Measurements from ENCODE around the gene CSN1S1. TPM values are rescaled to one million over a fixed set of nuclear protein-coding genes. Genes with fewer than 3 reads are reported as not detected.
"Not testable (repeated sequence)": the region's sequence is repeated elsewhere in the genome, so short reads cannot be mapped to it uniquely, and the experiment has no call there.

CSN1S1 gene
- total and polyA plus RNA-seq, 2 donors (not counting 1 experiment from before 2014, with no cell fraction given), result not detected

- H3K4me3 ChIP-seq (ENCODE audit: control extremely low read depth in 1 of 5, extremely low read depth in 1 of 5, insufficient read depth in 1 of 5, low read depth in 2 of 5, low read length in 4 of 5), result no peak overlapping the region
- ATAC-seq (ENCODE audit: low read depth) (no peak), DNase-seq (no peak)
- H3K9me3 Mint-ChIP-seq (ENCODE audit: insufficient read depth), result no peaks in the 10 kb centered on the region
- H3K27ac ChIP-seq (ENCODE audit: low read length in 2 of 2), result no peak overlapping the region
- no peak for TF ChIP-seq EZH2 (IDR thresholded peaks at IDR 0.05; ENCODE audit: borderline replicate concordance, insufficient read depth, low read depth, low read length, poor library complexity, severe bottlenecking)
- TF ChIP-seq CTCF (IDR thresholded peaks at IDR 0.05), result no peak
- no peaks in the 10 kb centered on the region for H4K20me1 ChIP-seq (ENCODE audit: control insufficient read depth, insufficient read depth, low read length, poor library complexity, severe bottlenecking)
- no peak overlapping the region for H2AFZ ChIP-seq (ENCODE audit: insufficient read depth, low read depth, low read length, poor library complexity, severe bottlenecking)
- ChIA-PET CTCF (no interaction called here), POLR2A (no interaction called here)
- H3K9me3 ChIP-seq (ENCODE audit: control extremely low read depth in 1 of 3, control insufficient read depth in 2 of 3, insufficient read depth in 1 of 3, low read length in 2 of 3), result no peaks in the 10 kb centered on the region
- no peaks in the 10 kb centered on the region for H3K36me3 ChIP-seq (replicated peaks in 1 of 2; ENCODE audit: control extremely low read depth in 1 of 2, control insufficient read depth in 1 of 2, extremely low read depth in 1 of 2, insufficient read depth in 2 of 2, low read length in 1 of 2)
- H3K27ac Mint-ChIP-seq, result no peak overlapping the region
- no peaks in the 10 kb centered on the region for H3K27me3 Mint-ChIP-seq
- H3K4me3 Mint-ChIP-seq, result no peak overlapping the region
- H3K79me2 ChIP-seq (ENCODE audit: control insufficient read depth, insufficient read depth, low read length), result no peaks in the 10 kb centered on the region
- H3K9ac ChIP-seq (ENCODE audit: low read length), result no peak overlapping the region
- WGBS (ENCODE audit: insufficient coverage), result 80% methylated on average over 1 of the region's 4 CpGs
- no peak overlapping the region for H3K4me2 ChIP-seq (replicated peaks; ENCODE audit: low read depth, low read length, poor library complexity, severe bottlenecking)
- no peaks in the 10 kb centered on the region for H3K27me3 ChIP-seq (replicated peaks in 1 of 4; ENCODE audit: control extremely low read depth in 1 of 4, control insufficient read depth in 3 of 4, insufficient read depth in 4 of 4, low read length in 3 of 4)
- intact Hi-C loops (cut with micrococcal nuclease), result no loop called here
- no peaks in the 10 kb centered on the region for H3K4me1 Mint-ChIP-seq
- H3K4me1 ChIP-seq (ENCODE audit: control insufficient read depth in 2 of 2, insufficient read depth in 2 of 2, low read length in 2 of 2), result no peaks in the 10 kb centered on the region
Observed at GRCh38 chr4:69920874-69921273, 10.0 kb upstream of the CSN1S1 start.

GRCh38 chr4:69923782-69924410 is 7.0 kb upstream of the CSN1S1 start:
- DNase-seq; H2AFZ ChIP-seq (ENCODE audit: insufficient read depth, low read depth, low read length, poor library complexity, severe bottlenecking); H3K9me3 Mint-ChIP-seq (ENCODE audit: insufficient read depth); H3K27ac ChIP-seq (ENCODE audit: low read length in 2 of 2); H3K4me1 ChIP-seq (ENCODE audit: control insufficient read depth in 2 of 2, insufficient read depth in 2 of 2, low read length in 2 of 2); H3K36me3 ChIP-seq (replicated peaks in 1 of 2; ENCODE audit: control extremely low read depth in 1 of 2, control insufficient read depth in 1 of 2, extremely low read depth in 1 of 2, insufficient read depth in 2 of 2, low read length in 1 of 2); intact Hi-C loops (cut with micrococcal nuclease); H3K4me2 ChIP-seq (replicated peaks; ENCODE audit: low read depth, low read length, poor library complexity, severe bottlenecking); POLR2A ChIA-PET; H3K4me3 ChIP-seq (ENCODE audit: control extremely low read depth in 1 of 5, extremely low read depth in 1 of 5, insufficient read depth in 1 of 5, low read depth in 2 of 5, low read length in 4 of 5); H3K4me3 Mint-ChIP-seq; H3K9ac ChIP-seq (ENCODE audit: low read length); H3K27me3 ChIP-seq (replicated peaks in 1 of 4; ENCODE audit: control extremely low read depth in 1 of 4, control insufficient read depth in 3 of 4, insufficient read depth in 4 of 4, low read length in 3 of 4); H3K27me3 Mint-ChIP-seq; CTCF ChIA-PET; ATAC-seq (ENCODE audit: low read depth); H3K9me3 ChIP-seq (ENCODE audit: control extremely low read depth in 1 of 3, control insufficient read depth in 2 of 3, insufficient read depth in 1 of 3, low read length in 2 of 3); H4K20me1 ChIP-seq (ENCODE audit: control insufficient read depth, insufficient read depth, low read length, poor library complexity, severe bottlenecking); H3K27ac Mint-ChIP-seq; H3K4me1 Mint-ChIP-seq; H3K79me2 ChIP-seq (ENCODE audit: control insufficient read depth, insufficient read depth, low read length): not testable (repeated sequence)
- 98% methylated on average over 32 of the region's 33 CpGs for WGBS (ENCODE audit: insufficient coverage)

Data from B cell (primary cell).